NT2/D1 (cell line): ENCODE measurements around the gene PDGFD.

Experiments used
- DNase-seq: peaks from one replicate; pipeline ENCODE4 v3.0.0-alpha.2; 2011; ENCODE audit warnings: low read depth, low spot score
- H3K27me3 ChIP-seq: 2 replicates; pipeline ENCODE4 v1.6.0; 2011; ENCODE audit warnings: mild to moderate bottlenecking; ENCODE audit not compliant: insufficient read length, insufficient read depth
- H3K36me3 ChIP-seq: 2 replicates; pipeline ENCODE4 v1.6.1; 2011; ENCODE audit warnings: mild to moderate bottlenecking, low read length, mixed read lengths; ENCODE audit not compliant: insufficient read depth, insufficient read length
- H3K4me1 ChIP-seq: 2 replicates; pipeline ENCODE4 v1.5.1; 2011; ENCODE audit not compliant: insufficient read depth, insufficient read length
- H3K4me3 ChIP-seq: 2 replicates; pipeline ENCODE4 v1.5.1; 2011; ENCODE audit warnings: low read depth; ENCODE audit not compliant: insufficient read length
- H3K9ac ChIP-seq: 2 replicates; pipeline ENCODE4 v1.6.0; 2011; ENCODE audit warnings: low read depth; ENCODE audit not compliant: insufficient read length
- H3K9me3 ChIP-seq: 2 replicates; pipeline ENCODE4 v1.5.1; 2011; ENCODE audit warnings: mild to moderate bottlenecking, low read length; ENCODE audit not compliant: insufficient read depth
- SUZ12 ChIP-seq: IDR thresholded peaks from 2 replicates; pipeline ENCODE4 v1.6.1; 2011; ENCODE audit not compliant: insufficient read length, insufficient read depth; ENCODE audit errors: extremely low read depth
- YY1 ChIP-seq: IDR thresholded peaks from 2 replicates; pipeline ENCODE4 v1.6.1; 2011; ENCODE audit not compliant: insufficient read length, insufficient read depth
- ZNF274 ChIP-seq: IDR thresholded peaks from 2 replicates; pipeline ENCODE4 v1.6.1; 2011; ENCODE audit warnings: mild to moderate bottlenecking, low read depth, low read length

Gene PDGFD

DNA sequence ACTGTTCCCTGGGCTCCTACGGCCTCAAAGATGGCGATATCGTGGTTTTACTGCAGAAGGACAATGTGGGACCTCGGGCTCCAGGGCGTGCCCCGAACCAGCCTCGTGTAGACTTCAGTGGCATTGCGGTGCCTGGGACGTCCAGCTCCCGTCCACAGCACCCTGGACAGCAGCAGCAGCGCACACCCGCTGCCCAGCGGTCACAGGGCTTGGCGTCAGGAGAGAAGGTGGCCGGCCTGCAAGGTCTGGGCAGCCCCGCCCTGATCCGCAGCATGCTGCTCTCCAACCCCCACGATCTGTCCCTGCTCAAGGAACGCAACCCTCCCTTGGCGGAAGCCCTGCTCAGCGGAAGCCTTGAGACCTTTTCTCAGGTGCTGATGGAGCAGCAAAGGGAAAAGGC is 127.0 kb downstream of the PDGFD start:
- Histone ChIP-seq H3K4me3 (no peak overlapping the region), H3K36me3 (no peaks in the 10 kb centered on the region), H3K9me3 (no peaks in the 10 kb centered on the region), H3K9ac (no peak overlapping the region), H3K27me3 (no peaks in the 10 kb centered on the region), H3K4me1 (no peaks in the 10 kb centered on the region)
- DNase-seq: no peak
- TF ChIP-seq ZNF274 (no peak), SUZ12 (no peak), YY1 (no peak)

GRCh38 chr11:104036588-104036987 is 127.4 kb downstream of the PDGFD start, which contains the start of gene DDI1:
Gene DDI1 (plus strand): TSS chr11:104036640. CDS start chr11:104036823, 183 bp downstream.
- no peaks in the 10 kb centered on the region for H3K27me3 ChIP-seq
- no peak for TF ChIP-seq SUZ12
- H3K4me1 ChIP-seq: no peaks in the 10 kb centered on the region
- H3K36me3 ChIP-seq: no peaks in the 10 kb centered on the region
- no peaks in the 10 kb centered on the region for H3K9me3 ChIP-seq
- no peak for DNase-seq
- H3K4me3 ChIP-seq: no peak within 1 kb of the TSS
- no peak within 1 kb of the TSS for H3K9ac ChIP-seq

GRCh38 chr11:104033561-104033960 is 130.4 kb downstream of the PDGFD start:
- H3K4me1 ChIP-seq: no peaks in the 10 kb centered on the region
- H3K9me3 ChIP-seq: no peaks in the 10 kb centered on the region
- no peaks in the 10 kb centered on the region for H3K36me3 ChIP-seq
- no peaks in the 10 kb centered on the region for H3K27me3 ChIP-seq
- H3K9ac ChIP-seq: no peak overlapping the region
- TF ChIP-seq ZNF274 (no peak), YY1 (no peak), SUZ12 (no peak)
- no peak for DNase-seq
- H3K4me3 ChIP-seq: no peak overlapping the region

GRCh38 chr11:104033134-104033533 is 130.8 kb downstream of the PDGFD start:
- Histone ChIP-seq H3K4me1 (no peaks in the 10 kb centered on the region), H3K27me3 (no peaks in the 10 kb centered on the region), H3K36me3 (no peaks in the 10 kb centered on the region), H3K9me3 (no peaks in the 10 kb centered on the region), H3K9ac (no peak overlapping the region), H3K4me3 (no peak overlapping the region)
- no peak for TF ChIP-seq SUZ12
- no peak for TF ChIP-seq ZNF274
- TF ChIP-seq YY1: no peak
- no peak for DNase-seq

- H3K9ac ChIP-seq: no peak overlapping the region
- no peaks in the 10 kb centered on the region for H3K4me1 ChIP-seq
- no peak for TF ChIP-seq YY1
- TF ChIP-seq ZNF274: no peak
- no peaks in the 10 kb centered on the region for H3K27me3 ChIP-seq
- H3K9me3 ChIP-seq: no peaks in the 10 kb centered on the region
- DNase-seq: no peak
- H3K36me3 ChIP-seq: no peaks in the 10 kb centered on the region
- H3K4me3 ChIP-seq: no peak overlapping the region
Measured at GRCh38 chr11:104028476-104029263, 135.3 kb downstream of the PDGFD start.

- H3K9ac ChIP-seq: no peak overlapping the region
- H3K36me3 ChIP-seq: no peaks in the 10 kb centered on the region
- H3K27me3 ChIP-seq: no peaks in the 10 kb centered on the region
- no peaks in the 10 kb centered on the region for H3K9me3 ChIP-seq
- DNase-seq: no peak
- TF ChIP-seq YY1 (no peak), SUZ12 (no peak), ZNF274 (no peak)
- H3K4me3 ChIP-seq: no peak overlapping the region
- no peaks in the 10 kb centered on the region for H3K4me1 ChIP-seq
Measured at GRCh38 chr11:104024572-104024971, 139.4 kb downstream of the PDGFD start.

- H3K4me1 ChIP-seq: no peaks in the 10 kb centered on the region
- no peak for DNase-seq
- no peak overlapping the region for H3K9ac ChIP-seq
- no peaks in the 10 kb centered on the region for H3K36me3 ChIP-seq
- H3K4me3 ChIP-seq: no peak overlapping the region
- no peaks in the 10 kb centered on the region for H3K27me3 ChIP-seq
- no peaks in the 10 kb centered on the region for H3K9me3 ChIP-seq
- TF ChIP-seq YY1: no peak
- TF ChIP-seq SUZ12: no peak
- no peak for TF ChIP-seq ZNF274
Measured at GRCh38 chr11:104015649-104016415, 148.1 kb downstream of the PDGFD start.
